A673 (cell line): Measurements from ENCODE around the gene DCP1B. TPM values are rescaled to one million over a fixed set of nuclear protein-coding genes. Genes with fewer than 3 reads are reported as not detected.

ENCODE experiments used
- BruUV-seq: library from RNA; stranded (reverse); fragments of 400-500 nt; replicated peaks from 2 replicates; lab custom pipeline; 2021; lab: Mats Ljungman, UMichigan
- CTCF ChIA-PET: fragments of 300-600 bp; sonication (Branson Sonifier 250); formaldehyde crosslinking; loops from one replicate; lab custom pipeline; 2022; ENCODE audit warnings: antibody characterized with exemption; lab: Charles Lee
- POLR2A ChIA-PET: fragments of 300-600 bp; sonication (Branson Sonifier 250); formaldehyde crosslinking; loops from one replicate; lab custom pipeline; 2022; ENCODE audit warnings: antibody characterized with exemption; ENCODE audit not compliant: low non-redundant PET; lab: Charles Lee
- DNase-seq: peaks from one replicate; pipeline ENCODE4 v3.0.0-alpha.2; 2015; ENCODE audit warnings: low spot score
- H3K27ac ChIP-seq: fragments of 200-600 bp; sonication (generic); 2 replicates; pipeline ENCODE4 v1.5.1; 2016; ENCODE audit warnings: mixed run types, low read depth, mild to moderate bottlenecking, mixed read lengths, antibody characterized with exemption, low read length; ENCODE audit not compliant: poor library complexity, severe bottlenecking
- H3K27me3 ChIP-seq: fragments of 200-600 bp; sonication (generic); replicated peaks from 2 replicates; pipeline ENCODE4 v1.6.1; 2017; ENCODE audit warnings: mixed run types, low read depth, mild to moderate bottlenecking, mixed read lengths, antibody characterized with exemption, low read length; ENCODE audit not compliant: insufficient read depth, poor library complexity
- H3K36me3 ChIP-seq: fragments of 200-600 bp; sonication (generic); 2 replicates; pipeline ENCODE4 v1.6.1; 2016; ENCODE audit warnings: mixed run types, mild to moderate bottlenecking, mixed read lengths, antibody characterized with exemption, low read length; ENCODE audit not compliant: insufficient read depth, poor library complexity, severe bottlenecking
- H3K4me1 ChIP-seq: fragments of 200-600 bp; sonication (generic); 2 replicates; pipeline ENCODE4 v1.6.1; 2017; ENCODE audit warnings: mixed run types, mild to moderate bottlenecking, mixed read lengths, antibody characterized with exemption, low read length; ENCODE audit not compliant: insufficient read depth, poor library complexity, severe bottlenecking
- H3K4me3 ChIP-seq: fragments of 200-600 bp; sonication (generic); 2 replicates; pipeline ENCODE4 v1.5.1; 2016; ENCODE audit warnings: low read depth, mixed run types, mild to moderate bottlenecking, mixed read lengths, low read length; ENCODE audit not compliant: poor library complexity, severe bottlenecking
- H3K9me3 ChIP-seq: fragments of 200-600 bp; sonication (generic); 2 replicates; pipeline ENCODE4 v1.6.1; 2016; ENCODE audit warnings: mixed run types, low read depth, mild to moderate bottlenecking, mixed read lengths, antibody characterized with exemption, low read length; ENCODE audit not compliant: poor library complexity, severe bottlenecking
- CTCF ChIP-seq: fragments of 300-800, 200-600 bp; sonication (generic); conservative IDR thresholded peaks from 2 replicates; pipeline ENCODE4 v1.5.1; 2017; ENCODE audit warnings: low read depth, mild to moderate bottlenecking, antibody characterized with exemption, low read length, moderate library complexity, mixed read lengths
- EZH2 ChIP-seq: fragments of 200-600 bp; sonication (generic); IDR thresholded peaks from 2 replicates; pipeline ENCODE4 v1.6.1; 2017; ENCODE audit warnings: borderline replicate concordance, low read depth, mild to moderate bottlenecking, mixed read lengths, antibody characterized with exemption, low read length; ENCODE audit not compliant: poor library complexity, severe bottlenecking
- intact Hi-C: fragments of 100-400 bp; cut with micrococcal nuclease; formaldehyde crosslinking; loops from one replicate; pipeline ENCODE4 v1.10.0; 2022; ENCODE audit not compliant: unreplicated experiment
- total RNA-seq: library from RNA; stranded (reverse); gene quantifications from 2 replicates; pipeline ENCODE4 v1.2.3, GENCODE V29; 2021

DCP1B gene
- total RNA-seq, 1 experiment from 2014 or later: 8.8 TPM

- Histone ChIP-seq H3K27ac (no peak overlapping the region), H3K27me3 (no peaks in the 10 kb centered on the region), H3K4me3 (no peak overlapping the region), H3K9me3 (no peaks in the 10 kb centered on the region), H3K36me3 (no peaks in the 10 kb centered on the region), H3K4me1 (no peaks in the 10 kb centered on the region)
- DNase-seq: no peak
- ChIA-PET POLR2A (no interaction called here), CTCF (no interaction called here)
- no TSS peak for BruUV-seq
- intact Hi-C loops: no loop called here
- TF ChIP-seq EZH2 (no peak), CTCF (no peak)
These were observed 14.1 kb upstream of the DCP1B start for GRCh38 chr12:2018391-2018790.

GRCh38 chr12:2017546-2018337, 13.5 kb upstream of the DCP1B start:
- TF ChIP-seq CTCF: no peak
- TF ChIP-seq EZH2: no peak
- CTCF ChIA-PET: no interaction called here
- Histone ChIP-seq H3K9me3 (no peaks in the 10 kb centered on the region), H3K36me3 (no peaks in the 10 kb centered on the region), H3K27ac (no peak overlapping the region), H3K4me1 (no peaks in the 10 kb centered on the region), H3K27me3 (no peaks in the 10 kb centered on the region), H3K4me3 (no peak overlapping the region)
- DNase-seq: peak; percentile 26
- intact Hi-C loops: no loop called here
- no TSS peak for BruUV-seq
- POLR2A ChIA-PET: no interaction called here

GRCh38 chr12:2016862-2017545, 12.7 kb upstream of the DCP1B start:
- no peak overlapping the region for H3K27ac ChIP-seq
- no peaks in the 10 kb centered on the region for H3K36me3 ChIP-seq
- no TSS peak for BruUV-seq
- H3K4me3 ChIP-seq: no peak overlapping the region
- ChIA-PET CTCF (no interaction called here), POLR2A (no interaction called here)
- intact Hi-C loops: no loop called here
- H3K4me1 ChIP-seq: no peaks in the 10 kb centered on the region
- DNase-seq: no peak
- no peaks in the 10 kb centered on the region for H3K9me3 ChIP-seq
- no peaks in the 10 kb centered on the region for H3K27me3 ChIP-seq
- TF ChIP-seq EZH2 (no peak), CTCF (no peak)
